Smooth muscle cell (in vitro differentiated cells): ENCODE data around the gene EMCN. TPM values are rescaled to one million over a fixed set of nuclear protein-coding genes. Genes with fewer than 3 reads are reported as not detected.
A peak's percentile ranks its signal among the peaks of the same experiment; 100 is the strongest.

Source experiments
- DNase-seq: peaks from one replicate; lab custom pipeline; 2025; ENCODE audit not compliant: unreplicated experiment; lab: John Stamatoyannopoulos, UW
- H2AFZ ChIP-seq: fragments of 200-600 bp; sonication (generic); 2 replicates; pipeline ENCODE4 v1.6.0; 2016; ENCODE audit warnings: antibody characterized with exemption, low read depth, mild to moderate bottlenecking
- H3F3A ChIP-seq: fragments of 200-600 bp; sonication (generic); 2 replicates; pipeline ENCODE4 v1.6.0; 2017; ENCODE audit warnings: antibody characterized with exemption, low read depth
- H3K27ac ChIP-seq: fragments of 200-600 bp; sonication (generic); 2 replicates; pipeline ENCODE4 v1.5.1; 2016; ENCODE audit warnings: low read depth, mild to moderate bottlenecking
- H3K27me3 ChIP-seq: fragments of 200-600 bp; sonication (generic); 2 replicates; pipeline ENCODE4 v1.6.1; 2016; ENCODE audit warnings: low read depth, mild to moderate bottlenecking
- H3K36me3 ChIP-seq: fragments of 200-600 bp; sonication (generic); 2 replicates; pipeline ENCODE4 v1.5.1; 2016; ENCODE audit warnings: low read depth
- H3K4me1 ChIP-seq: fragments of 200-600 bp; sonication (generic); 2 replicates; pipeline ENCODE4 v1.5.1; 2016; ENCODE audit warnings: low read depth
- H3K4me2 ChIP-seq: fragments of 200-600 bp; sonication (generic); 2 replicates; pipeline ENCODE4 v1.6.0; 2016; ENCODE audit warnings: mild to moderate bottlenecking
- H3K4me3 ChIP-seq: fragments of 200-600 bp; sonication (generic); 2 replicates; pipeline ENCODE4 v1.5.1; 2016; ENCODE audit warnings: mild to moderate bottlenecking
- H3K79me2 ChIP-seq: fragments of 200-600 bp; sonication (generic); 2 replicates; pipeline ENCODE4 v1.6.0; 2016; ENCODE audit warnings: low read depth, mild to moderate bottlenecking
- H3K9ac ChIP-seq: fragments of 200-600 bp; sonication (generic); 2 replicates; pipeline ENCODE4 v1.6.0; 2016; ENCODE audit warnings: low read depth
- H3K9me3 ChIP-seq: fragments of 200-600 bp; sonication (generic); replicated peaks from 2 replicates; pipeline ENCODE4 v1.5.1; 2016; ENCODE audit warnings: low read depth
- H4K20me1 ChIP-seq: fragments of 200-600 bp; sonication (generic); 2 replicates; pipeline ENCODE4 v1.6.0; 2016; ENCODE audit warnings: low read depth
- WGBS: methylation state at CpG from one replicate; pipeline ENCODE4 v1.1.7; 2016; ENCODE audit warnings: low lambda C conversion rate; 5-methylcytosine and 5-hydroxymethylcytosine counted together
- polyA plus RNA-seq: library from polyadenylated mRNA; unstranded; fragments of >200 nt; fragmentation: Nextera tagmentation; extraction: Ambion mirVana; gene quantifications from 2 replicates; pipeline ENCODE4 v1.2.1, GENCODE V29; 2016
- total RNA-seq: library from RNA; depleted of rRNA; stranded (reverse); fragments of >200 nt; gene quantifications from 2 replicates; pipeline ENCODE4 v1.2.3, GENCODE V29; 2014
- TF ChIP-seq, protein P1 (sequence below): fragments of 200-600 bp; sonication (generic); IDR thresholded peaks from 2 replicates; pipeline ENCODE4 v1.5.1; 2017; ENCODE audit warnings: borderline replicate concordance, mild to moderate bottlenecking, antibody characterized with exemption; ENCODE audit not compliant: insufficient read depth, poor library complexity, severe bottlenecking

The EMCN gene
- total RNA-seq, result not detected in 2 replicates
- not detected in 2 replicates for polyA plus RNA-seq

- TF ChIP-seq, protein P1, sequence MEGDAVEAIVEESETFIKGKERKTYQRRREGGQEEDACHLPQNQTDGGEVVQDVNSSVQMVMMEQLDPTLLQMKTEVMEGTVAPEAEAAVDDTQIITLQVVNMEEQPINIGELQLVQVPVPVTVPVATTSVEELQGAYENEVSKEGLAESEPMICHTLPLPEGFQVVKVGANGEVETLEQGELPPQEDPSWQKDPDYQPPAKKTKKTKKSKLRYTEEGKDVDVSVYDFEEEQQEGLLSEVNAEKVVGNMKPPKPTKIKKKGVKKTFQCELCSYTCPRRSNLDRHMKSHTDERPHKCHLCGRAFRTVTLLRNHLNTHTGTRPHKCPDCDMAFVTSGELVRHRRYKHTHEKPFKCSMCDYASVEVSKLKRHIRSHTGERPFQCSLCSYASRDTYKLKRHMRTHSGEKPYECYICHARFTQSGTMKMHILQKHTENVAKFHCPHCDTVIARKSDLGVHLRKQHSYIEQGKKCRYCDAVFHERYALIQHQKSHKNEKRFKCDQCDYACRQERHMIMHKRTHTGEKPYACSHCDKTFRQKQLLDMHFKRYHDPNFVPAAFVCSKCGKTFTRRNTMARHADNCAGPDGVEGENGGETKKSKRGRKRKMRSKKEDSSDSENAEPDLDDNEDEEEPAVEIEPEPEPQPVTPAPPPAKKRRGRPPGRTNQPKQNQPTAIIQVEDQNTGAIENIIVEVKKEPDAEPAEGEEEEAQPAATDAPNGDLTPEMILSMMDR, result no peak
- Histone ChIP-seq H2AFZ (peak within 1 kb of the TSS; percentile 47), H3K27ac (no peak within 1 kb of the TSS), H3K79me2 (no peaks in the 10 kb centered on the region), H3K27me3 (no peaks in the 10 kb centered on the region), H3K36me3 (no peaks in the 10 kb centered on the region), H3K4me3 (no peak within 1 kb of the TSS), H3K4me2 (no peak within 1 kb of the TSS), H3F3A (no peaks in the 10 kb centered on the region), H3K9me3 (no peaks in the 10 kb centered on the region), H4K20me1 (no peaks in the 10 kb centered on the region), H3K9ac (no peak within 1 kb of the TSS), H3K4me1 (no peaks in the 10 kb centered on the region)
- DNase-seq, result no peak
- 78% methylated on average over 3 of the region's 3 CpGs for WGBS
These were observed at the start of gene EMCN for GRCh38 chr4:100517864-100518341. Gene EMCN, minus strand, starts transcription at chr4:100518022. Its CDS starts 108 bp downstream, at chr4:100517914.

DNA sequence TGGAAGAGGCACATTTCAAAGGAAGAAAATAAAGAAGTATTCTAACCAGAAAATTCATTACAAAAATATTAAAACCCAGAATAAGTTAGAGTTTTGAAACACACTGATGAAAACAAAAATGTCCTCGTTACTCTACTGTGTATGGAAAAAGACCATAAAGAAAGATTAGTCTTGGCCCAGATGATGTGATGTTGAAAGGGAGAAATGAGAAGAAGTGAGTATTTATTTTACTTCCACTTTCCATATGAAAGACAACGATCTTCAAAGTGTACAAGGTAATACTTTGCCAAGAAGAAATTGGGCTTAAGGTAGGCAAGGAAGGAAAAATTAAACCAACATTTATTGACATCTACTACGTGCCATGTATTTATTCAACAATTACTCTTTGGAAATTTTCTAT, 48.6 kb upstream of the EMCN start:
- 86% methylated on average over 3 of the region's 3 CpGs for WGBS
- H2AFZ ChIP-seq, result no peak overlapping the region
- no peak overlapping the region for H3K4me3 ChIP-seq
- H3F3A ChIP-seq, result no peaks in the 10 kb centered on the region
- H3K27me3 ChIP-seq, result no peaks in the 10 kb centered on the region
- H3K27ac ChIP-seq, result no peak overlapping the region
- no peaks in the 10 kb centered on the region for H3K4me1 ChIP-seq
- H3K36me3 ChIP-seq, result no peaks in the 10 kb centered on the region
- DNase-seq, result no peak
- no peaks in the 10 kb centered on the region for H3K9me3 ChIP-seq
- no peaks in the 10 kb centered on the region for H3K79me2 ChIP-seq
- no peak overlapping the region for H3K4me2 ChIP-seq
- H3K9ac ChIP-seq, result no peak overlapping the region
- no peaks in the 10 kb centered on the region for H4K20me1 ChIP-seq
- TF ChIP-seq, protein P1, result no peak

DNA sequence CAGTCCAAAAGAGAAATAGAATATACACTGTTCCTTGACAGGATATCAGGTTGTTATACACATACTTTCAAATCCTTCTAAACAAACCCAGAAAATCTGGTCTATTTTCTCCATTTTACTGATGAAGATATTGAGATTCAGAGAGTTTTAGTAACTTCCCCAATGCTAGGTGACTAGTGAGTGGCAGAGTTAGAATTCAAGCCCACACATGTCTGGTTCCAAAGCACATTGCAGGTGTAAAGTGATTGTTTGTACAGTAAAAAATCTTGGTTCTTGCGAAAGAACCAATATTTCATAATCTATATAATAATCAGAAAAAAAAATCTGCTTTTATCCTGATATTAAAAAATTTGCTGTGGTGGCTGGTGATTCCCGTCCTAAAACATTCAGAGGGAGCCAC, 39.5 kb upstream of the EMCN start:
- H3K79me2 ChIP-seq, result no peaks in the 10 kb centered on the region
- H2AFZ ChIP-seq, result no peak overlapping the region
- no peaks in the 10 kb centered on the region for H3K4me1 ChIP-seq
- H3K36me3 ChIP-seq, result no peaks in the 10 kb centered on the region
- no peak overlapping the region for H3K4me2 ChIP-seq
- no peak for DNase-seq
- H3K9me3 ChIP-seq, result no peaks in the 10 kb centered on the region
- no peaks in the 10 kb centered on the region for H3K27me3 ChIP-seq
- 92% methylated on average over 2 of the region's 2 CpGs for WGBS
- H3K9ac ChIP-seq, result no peak overlapping the region
- H4K20me1 ChIP-seq, result no peaks in the 10 kb centered on the region
- H3K4me3 ChIP-seq, result no peak overlapping the region
- TF ChIP-seq, protein P1, result no peak
- no peak overlapping the region for H3K27ac ChIP-seq
- H3F3A ChIP-seq, result no peaks in the 10 kb centered on the region

GRCh38 chr4:100555611-100556337, 38.0 kb upstream of the EMCN start:
- H3K79me2 ChIP-seq, result no peaks in the 10 kb centered on the region
- no peaks in the 10 kb centered on the region for H3K4me1 ChIP-seq
- no peak for DNase-seq
- no peak overlapping the region for H3K27ac ChIP-seq
- TF ChIP-seq, protein P1, result no peak
- no peaks in the 10 kb centered on the region for H3K9me3 ChIP-seq
- H3F3A ChIP-seq, result no peaks in the 10 kb centered on the region
- H4K20me1 ChIP-seq, result no peaks in the 10 kb centered on the region
- no peak overlapping the region for H3K9ac ChIP-seq
- H3K27me3 ChIP-seq, result no peaks in the 10 kb centered on the region
- H3K4me3 ChIP-seq, result no peak overlapping the region
- no peak overlapping the region for H3K4me2 ChIP-seq
- H3K36me3 ChIP-seq, result no peaks in the 10 kb centered on the region
- WGBS, result 60% methylated on average over 2 of the region's 2 CpGs
- peak overlapping the region; percentile 65 for H2AFZ ChIP-seq
